Body of pancreas (tissue), 4 donors: ENCODE measurements around the gene IQCN. TPM values are rescaled to one million over a fixed set of nuclear protein-coding genes. Genes with fewer than 3 reads are reported as not detected.

Experiments
- ATAC-seq: fragments of 150-250 bp; one replicate; pipeline ENCODE4 v1.9.1; 2016
- DNase-seq, 4 donors: peaks; one replicate each; pipeline ENCODE4 v3.0.0-alpha.2; 2019
- H3K27ac ChIP-seq, 4 donors: fragments of 200-600 bp; sonication (generic); 1 replicate in 3 of 4; 2 replicates in 1 of 4; pipeline versions ENCODE4 v1.5.1 to v1.6.1; 2016 to 2019; ENCODE audit warnings: mild to moderate bottlenecking in 1 of 4, mixed read lengths in 1 of 4, moderate library complexity in 1 of 4
- H3K27me3 ChIP-seq, 2 donors: fragments of 200-600 bp; sonication (generic); one replicate each; pipeline ENCODE4 v1.6.0; 2016; ENCODE audit warnings: mild to moderate bottlenecking in 1 of 2
- H3K36me3 ChIP-seq, 2 donors: fragments of 200-600 bp; sonication (generic); replicated peaks in 1 of 2; 2 replicates each; pipeline ENCODE4 v1.5.1; 2016; ENCODE audit warnings: low read depth in 2 of 2; ENCODE audit not compliant: insufficient read depth in 1 of 2
- H3K4me1 ChIP-seq: fragments of 200-600 bp; sonication (generic); one replicate; pipeline ENCODE4 v1.6.0; 2016
- H3K4me3 ChIP-seq, 2 donors: fragments of 200-600 bp; sonication (generic); 1 replicate in 1 of 2; 2 replicates in 1 of 2; pipeline ENCODE4 v1.5.1; 2016 to 2019
- H3K9me3 ChIP-seq, 3 donors: fragments of 200-600 bp; sonication (generic); 1 replicate in 2 of 3; 2 replicates in 1 of 3; pipeline ENCODE4 v1.5.1; 2016
- CTCF ChIP-seq, 7 experiments: fragments of 450-650 bp in 4 of 7; fragments of 200-600 bp in 3 of 7; sonication (generic) in 3 of 7; IDR thresholded peaks; one replicate each; pipeline ENCODE4 v1.5.1; 2016 to 2019; ENCODE audit warnings: antibody characterized with exemption in 7 of 7
- POLR2A ChIP-seq, 3 donors: fragments of 450-650 bp; IDR thresholded peaks; one replicate each; pipeline ENCODE4 v1.6.1; 2016; ENCODE audit warnings: antibody characterized with exemption in 3 of 3, mild to moderate bottlenecking in 2 of 3
- WGBS, 2 donors: methylation state at CpG; one replicate each; pipeline ENCODE4 v1.1.5; 2017; 5-methylcytosine and 5-hydroxymethylcytosine counted together
- intact Hi-C: fragments of 100-400 bp; cut with DNase I; formaldehyde crosslinking; loops from one replicate; pipeline ENCODE4 v1.15.1; 2023
- total RNA-seq, 2 donors: library from RNA; depleted of rRNA; stranded (reverse); fragments of >200 nt; gene quantifications; one replicate each; pipeline ENCODE4 v1.1.0, GENCODE V29; 2016

Gene IQCN
- total RNA-seq, 2 donors from 2014 or later, result 5.6 to 7.0 TPM

DNA sequence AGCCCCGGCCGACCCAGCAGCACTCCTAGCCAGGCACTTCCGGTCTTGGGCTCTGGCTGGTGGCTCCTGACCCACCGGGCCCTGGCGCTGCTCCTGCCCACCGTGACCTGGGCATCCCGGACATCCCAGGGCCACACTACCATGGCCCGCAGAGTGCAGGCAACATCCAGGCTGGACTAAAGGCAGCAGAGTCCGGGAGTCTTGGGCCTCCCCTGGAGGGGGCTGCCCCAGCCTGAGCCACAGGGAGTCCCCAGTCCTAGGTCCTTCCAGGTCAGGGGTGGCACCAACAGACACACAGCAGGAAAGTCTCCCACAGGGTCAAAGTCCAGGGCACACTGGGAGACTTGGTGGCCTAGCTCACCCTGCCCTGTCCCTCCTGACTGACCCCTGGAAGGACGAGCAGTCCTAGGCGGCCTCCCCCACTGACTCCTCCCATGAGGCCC is 37.9 kb upstream of the IQCN start:
- peaks cover 10% of the 10 kb centered on the region for H3K4me1 ChIP-seq
- TF ChIP-seq POLR2A (IDR thresholded peaks at IDR 0.05) (no peak), CTCF (IDR thresholded peaks at IDR 0.05) (no peak)

GRCh38 chr19:18311502-18312091 is 37.3 kb upstream of the IQCN start:
- H3K27me3 ChIP-seq, result no peaks in the 10 kb centered on the region
- TF ChIP-seq POLR2A (IDR thresholded peaks at IDR 0.05) (no peak), CTCF (IDR thresholded peaks at IDR 0.05) (no peak)
- H3K36me3 ChIP-seq, result peaks cover 0 to 2% of the 10 kb centered on the region in 2 donors
- intact Hi-C loops, result no loop called here
- no peak overlapping the region for H3K4me3 ChIP-seq
- no peak overlapping the region for H3K27ac ChIP-seq
- no peak for ATAC-seq
- DNase-seq, result no peak
- 93% methylated on average over 22 of the region's 22 CpGs; no CpG with 5 or more reads in 1 of the 2 donors for WGBS, 2 donors
- H3K4me1 ChIP-seq, result peaks cover 10% of the 10 kb centered on the region
- H3K9me3 ChIP-seq, result no peaks in the 10 kb centered on the region

More for the DNA sequence above, 37.9 kb upstream of the IQCN start:
- H3K27me3 ChIP-seq, result no peaks in the 10 kb centered on the region
- intact Hi-C loops, result no loop called here
- peak in 2 of 4 donors; percentile 45 to 47 for DNase-seq
- ATAC-seq, result peak; percentile 42
- 75% methylated on average over 10 of the region's 11 CpGs; no CpG with 5 or more reads in 1 of the 2 donors for WGBS, 2 donors
- no peaks in the 10 kb centered on the region for H3K9me3 ChIP-seq
- H3K4me3 ChIP-seq, result no peak overlapping the region
- peaks cover 0 to 2% of the 10 kb centered on the region in 2 donors for H3K36me3 ChIP-seq
- H3K27ac ChIP-seq, result no peak overlapping the region

DNA sequence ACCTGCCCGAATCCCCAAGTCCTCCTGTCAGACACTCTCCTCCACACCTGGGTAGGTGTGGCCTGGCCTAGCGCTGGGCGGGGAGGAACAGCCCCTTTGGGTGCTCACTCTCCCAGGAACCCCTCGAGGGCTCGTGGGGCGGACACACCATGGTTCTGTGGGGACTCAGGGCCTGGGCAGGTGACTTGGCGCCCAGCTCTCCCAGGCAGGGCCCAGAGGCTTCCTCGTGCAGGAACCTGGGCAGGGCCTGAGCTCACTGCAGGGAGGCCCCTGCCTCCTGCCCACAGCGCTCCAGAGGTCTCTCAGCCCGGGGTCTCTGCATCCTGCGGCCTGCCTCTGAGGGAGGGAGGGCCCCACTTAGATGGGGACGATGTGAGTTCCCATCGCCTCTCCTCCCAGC is 36.7 kb upstream of the IQCN start:
- H3K4me1 ChIP-seq, result peaks cover 10% of the 10 kb centered on the region
- H3K4me3 ChIP-seq, result no peak overlapping the region
- intact Hi-C loops, result no loop called here
- peaks cover 0 to 2% of the 10 kb centered on the region in 2 donors for H3K36me3 ChIP-seq
- WGBS, 2 donors, result 84% methylated on average over 11 to 13 of the region's 13 CpGs
- DNase-seq, result no peak
- no peak for ATAC-seq
- H3K27me3 ChIP-seq, result no peaks in the 10 kb centered on the region
- H3K27ac ChIP-seq, result no peak overlapping the region
- H3K9me3 ChIP-seq, result no peaks in the 10 kb centered on the region
- TF ChIP-seq CTCF (IDR thresholded peaks at IDR 0.05), result no peak
- TF ChIP-seq POLR2A (IDR thresholded peaks at IDR 0.05), result no peak

DNA sequence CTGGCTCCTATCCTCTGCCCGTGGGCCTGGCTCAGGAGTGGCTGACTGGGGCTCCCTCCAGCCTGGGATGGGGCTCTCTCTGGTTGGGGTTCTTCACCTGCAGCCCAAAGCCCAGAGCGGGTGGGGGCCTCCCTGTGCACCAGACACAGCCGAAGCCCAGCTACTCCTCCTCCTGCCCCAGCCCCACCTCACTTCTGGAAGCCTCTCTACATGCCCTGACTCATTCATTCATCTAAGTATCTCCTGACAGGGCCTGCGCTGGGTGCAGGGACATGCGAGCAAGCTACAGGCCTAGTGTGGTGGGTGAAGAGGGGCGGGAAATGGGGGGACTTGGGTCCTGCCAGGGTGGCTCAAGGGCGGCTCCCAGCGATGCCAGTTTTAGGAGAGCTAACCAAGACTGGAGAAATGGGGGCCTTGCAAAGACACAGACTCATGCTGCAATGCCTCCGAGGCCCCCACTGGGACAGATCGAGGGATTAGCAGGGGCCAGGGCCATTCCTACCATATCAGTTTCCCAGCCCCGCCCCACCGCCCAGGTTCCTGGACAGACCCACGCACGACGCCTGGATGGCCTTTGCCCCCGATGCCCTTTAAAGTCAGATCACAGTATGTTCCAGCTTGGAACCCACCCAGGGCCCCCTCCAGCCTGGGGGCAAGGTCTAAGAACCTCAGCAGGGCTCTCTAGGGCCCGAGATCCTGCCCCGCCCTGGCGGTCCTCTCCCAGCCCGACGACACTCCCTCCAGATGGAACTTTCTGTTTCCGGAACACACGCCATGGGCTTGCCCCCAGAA is 36.1 kb upstream of the IQCN start:
- TF ChIP-seq CTCF (IDR thresholded peaks at IDR 0.05) (no peak), POLR2A (IDR thresholded peaks at IDR 0.05) (no peak)
- DNase-seq (no peak), ATAC-seq (no peak)
- peaks cover 0 to 2% of the 10 kb centered on the region in 2 donors for H3K36me3 ChIP-seq
- no peaks in the 10 kb centered on the region for H3K27me3 ChIP-seq
- H3K4me3 ChIP-seq, result no peak overlapping the region
- no peak overlapping the region for H3K27ac ChIP-seq
- H3K4me1 ChIP-seq, result peaks cover 13% of the 10 kb centered on the region
- intact Hi-C loops, result no loop called here
- 85 to 94% methylated on average over 19 to 23 of the region's 23 CpGs for WGBS, 2 donors
- H3K9me3 ChIP-seq, result no peaks in the 10 kb centered on the region
